Measurements from ENCODE around the gene MPPED1. TPM values are rescaled to one million over a fixed set of nuclear protein-coding genes. Genes with fewer than 3 reads are reported as not detected.

MPPED1 gene
- total RNA-seq, 1 donor from 2014 or later, result not detected

GRCh38 chr22:43544289-43544673, 132.5 kb downstream of the MPPED1 start:
- DNase-seq, result no peak

- DNase-seq, result no peak
These were observed 134.4 kb downstream of the MPPED1 start for GRCh38 chr22:43546186-43546585.

- no peak for DNase-seq
These were observed 138.3 kb downstream of the MPPED1 start for GRCh38 chr22:43550024-43550620.

- DNase-seq, result no peak
These were observed 138.9 kb downstream of the MPPED1 start for GRCh38 chr22:43550672-43551071.

GRCh38 chr22:43553451-43554258, 141.8 kb downstream of the MPPED1 start:
- DNase-seq, result no peak

GRCh38 chr22:43554259-43554636, 142.4 kb downstream of the MPPED1 start:
- DNase-seq, result no peak

GRCh38 chr22:43554694-43555365, 143.0 kb downstream of the MPPED1 start:
- no peak for DNase-seq

GRCh38 chr22:43555561-43556515, 144.0 kb downstream of the MPPED1 start:
- DNase-seq, result no peak

Other genes starting within 250 kb of the MPPED1 start
- gene TTLL12, start 224.9 kb upstream of the MPPED1 start, total RNA-seq, result 29.4 and 38.0 TPM in 2 replicates
- 0.42 TPM in 1 of 2 replicates, not detected in the other for gene SCUBE1, start 68.6 kb upstream of the MPPED1 start, total RNA-seq

All from dermis blood vessel endothelial cell (primary cell).